ENCODE data around the gene AUTS2.

DNA sequence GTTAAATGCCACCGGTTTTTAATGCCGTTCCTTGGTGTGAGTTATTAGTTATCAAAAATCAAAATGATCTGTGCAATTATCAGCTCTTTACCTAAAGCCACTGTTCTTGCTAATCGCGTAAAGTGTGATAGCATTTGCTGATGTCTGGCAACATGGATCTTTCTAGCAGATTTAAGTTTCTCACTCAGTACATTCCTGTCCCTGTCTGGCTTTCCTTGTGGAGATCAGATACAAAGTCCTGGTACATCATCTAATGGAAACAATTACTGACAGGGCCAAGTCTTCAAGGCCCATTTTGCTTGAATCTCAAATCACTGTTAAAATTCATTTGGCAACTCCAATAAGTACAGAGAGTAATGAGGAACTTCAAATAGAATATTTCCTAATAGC, 755.7 kb downstream of the AUTS2 start:
- TF ChIP-seq, protein P1, sequence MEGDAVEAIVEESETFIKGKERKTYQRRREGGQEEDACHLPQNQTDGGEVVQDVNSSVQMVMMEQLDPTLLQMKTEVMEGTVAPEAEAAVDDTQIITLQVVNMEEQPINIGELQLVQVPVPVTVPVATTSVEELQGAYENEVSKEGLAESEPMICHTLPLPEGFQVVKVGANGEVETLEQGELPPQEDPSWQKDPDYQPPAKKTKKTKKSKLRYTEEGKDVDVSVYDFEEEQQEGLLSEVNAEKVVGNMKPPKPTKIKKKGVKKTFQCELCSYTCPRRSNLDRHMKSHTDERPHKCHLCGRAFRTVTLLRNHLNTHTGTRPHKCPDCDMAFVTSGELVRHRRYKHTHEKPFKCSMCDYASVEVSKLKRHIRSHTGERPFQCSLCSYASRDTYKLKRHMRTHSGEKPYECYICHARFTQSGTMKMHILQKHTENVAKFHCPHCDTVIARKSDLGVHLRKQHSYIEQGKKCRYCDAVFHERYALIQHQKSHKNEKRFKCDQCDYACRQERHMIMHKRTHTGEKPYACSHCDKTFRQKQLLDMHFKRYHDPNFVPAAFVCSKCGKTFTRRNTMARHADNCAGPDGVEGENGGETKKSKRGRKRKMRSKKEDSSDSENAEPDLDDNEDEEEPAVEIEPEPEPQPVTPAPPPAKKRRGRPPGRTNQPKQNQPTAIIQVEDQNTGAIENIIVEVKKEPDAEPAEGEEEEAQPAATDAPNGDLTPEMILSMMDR (IDR thresholded peaks at IDR 0.05; ENCODE audit: poor library complexity, severe bottlenecking): no peak
- no peak for TF ChIP-seq EZH2 (IDR thresholded peaks at IDR 0.05; ENCODE audit: borderline replicate concordance, insufficient read depth, low read length, poor library complexity, severe bottlenecking)
